CD14-positive monocyte (primary cell): ENCODE results near the gene CAPN9. TPM values are rescaled to one million over a fixed set of nuclear protein-coding genes. Genes with fewer than 3 reads are reported as not detected.

Source experiments
- DNase-seq, 3 donors: peaks; one replicate each; pipeline ENCODE4 v3.0.0-alpha.2; 2011 to 2022
- H2AFZ ChIP-seq: 2 replicates; pipeline ENCODE4 v1.6.0; 2012; ENCODE audit warnings: mild to moderate bottlenecking, low read depth, low read length, inconsistent platforms; ENCODE audit not compliant: insufficient read depth, poor library complexity, severe bottlenecking
- H3K27ac ChIP-seq, 2 donors: 1 replicate in 1 of 2; 2 replicates in 1 of 2; pipeline ENCODE4 v1.5.1; 2012 to 2013; ENCODE audit warnings: low read length in 2 of 2, control low read depth in 1 of 2, inconsistent platforms in 1 of 2, low read depth in 1 of 2, mild to moderate bottlenecking in 1 of 2
- H3K27me3 ChIP-seq, 2 donors: one replicate each; pipeline versions ENCODE4 v1.6.0 to v1.6.1; 2011 to 2013; ENCODE audit warnings: low read length in 2 of 2; ENCODE audit not compliant: control insufficient read depth in 2 of 2, insufficient read depth in 2 of 2
- H3K36me3 ChIP-seq, 2 donors: replicated peaks in 1 of 2; 1 replicate in 1 of 2; 2 replicates in 1 of 2; pipeline versions ENCODE4 v1.5.1 to v1.6.1; 2012 to 2013; ENCODE audit warnings: low read length in 2 of 2, control low read depth in 1 of 2, inconsistent platforms in 1 of 2, mild to moderate bottlenecking in 1 of 2; ENCODE audit not compliant: insufficient read depth in 2 of 2, control insufficient read depth in 1 of 2
- H3K4me1 ChIP-seq, 2 donors: 1 replicate in 1 of 2; 2 replicates in 1 of 2; pipeline versions ENCODE4 v1.5.1 to v1.6.1; 2012 to 2013; ENCODE audit warnings: low read length in 2 of 2, control low read depth in 1 of 2, inconsistent platforms in 1 of 2, mild to moderate bottlenecking in 1 of 2, moderate library complexity in 1 of 2; ENCODE audit not compliant: insufficient read depth in 2 of 2, control insufficient read depth in 1 of 2
- H3K4me2 ChIP-seq: replicated peaks from 2 replicates; pipeline ENCODE3; 2012; ENCODE audit warnings: low read length, moderate library complexity, mild to moderate bottlenecking; ENCODE audit not compliant: poor library complexity, severe bottlenecking; ENCODE audit errors: extremely low read depth
- H3K4me3 ChIP-seq, 3 experiments: fragments of 200-600 bp in 1 of 3; sonication (generic) in 1 of 3; replicated peaks in 1 of 3; 1 replicate in 2 of 3; 2 replicates in 1 of 3; pipeline ENCODE4 v1.5.1; 2011 to 2013; ENCODE audit warnings: low read length in 3 of 3, mild to moderate bottlenecking in 3 of 3, control low read depth in 2 of 3, low read depth in 2 of 3, inconsistent platforms in 1 of 3, moderate library complexity in 1 of 3
- H3K79me2 ChIP-seq: 2 replicates; pipeline ENCODE4 v1.6.0; 2012; ENCODE audit warnings: mild to moderate bottlenecking, control low read depth, inconsistent platforms, low read length, moderate library complexity; ENCODE audit not compliant: insufficient read depth
- H3K9ac ChIP-seq: 2 replicates; pipeline ENCODE4 v1.6.0; 2017; ENCODE audit warnings: low read length, mild to moderate bottlenecking; ENCODE audit not compliant: insufficient read depth, poor library complexity, severe bottlenecking
- H3K9me3 ChIP-seq, 2 donors: replicated peaks in 1 of 2; 1 replicate in 1 of 2; 2 replicates in 1 of 2; pipeline versions ENCODE4 v1.5.1 to v1.6.1; 2012 to 2013; ENCODE audit warnings: low read length in 2 of 2, control low read depth in 1 of 2; ENCODE audit not compliant: control insufficient read depth in 1 of 2, insufficient read depth in 1 of 2
- H4K20me1 ChIP-seq: 2 replicates; pipeline ENCODE4 v1.6.0; 2012; ENCODE audit warnings: mild to moderate bottlenecking, low read length, control low read depth, moderate library complexity; ENCODE audit not compliant: insufficient read depth
- H3K27ac Mint-ChIP-seq, 7 donors: one replicate each; pipeline ENCODE4 v1.8.0; 2020; ENCODE audit warnings: mild to moderate bottlenecking in 7 of 7, mixed read lengths in 7 of 7, moderate library complexity in 6 of 7, inconsistent platforms in 2 of 7
- H3K27me3 Mint-ChIP-seq, 3 donors: one replicate each; pipeline ENCODE4 v1.8.0; 2021 to 2022; ENCODE audit warnings: low read depth in 3 of 3, mild to moderate bottlenecking in 3 of 3, mixed read lengths in 3 of 3, moderate library complexity in 3 of 3, inconsistent platforms in 1 of 3
- H3K36me3 Mint-ChIP-seq, 2 donors: one replicate each; pipeline ENCODE4 v1.8.0; 2020; ENCODE audit warnings: mixed read lengths in 2 of 2, inconsistent platforms in 1 of 2, mild to moderate bottlenecking in 1 of 2
- H3K4me1 Mint-ChIP-seq: one replicate; pipeline ENCODE4 v1.8.0; 2020; ENCODE audit warnings: mild to moderate bottlenecking, mixed read lengths
- H3K4me3 Mint-ChIP-seq, 2 donors: one replicate each; pipeline ENCODE4 v1.8.0; 2020; ENCODE audit warnings: mild to moderate bottlenecking in 2 of 2, mixed read lengths in 2 of 2, moderate library complexity in 1 of 2
- H3K9me3 Mint-ChIP-seq, 7 donors: one replicate each; pipeline ENCODE4 v1.8.0; 2020 to 2022; ENCODE audit warnings: mixed read lengths in 7 of 7, mild to moderate bottlenecking in 6 of 7, moderate library complexity in 6 of 7, inconsistent platforms in 2 of 7
- CTCF ChIP-seq: fragments of 200-600 bp; IDR thresholded peaks from one replicate; pipeline ENCODE4 v1.8.0; 2022; ENCODE audit warnings: antibody characterized with exemption, mild to moderate bottlenecking
- WGBS: methylation state at CpG from one replicate; pipeline ENCODE4 v1.1.5; 2013; ENCODE audit warnings: missing lambda C conversion rate; ENCODE audit not compliant: insufficient coverage; 5-methylcytosine and 5-hydroxymethylcytosine counted together
- intact Hi-C, 2 donors: fragments of 100-400 bp; cut with micrococcal nuclease; formaldehyde crosslinking; loops; one replicate each; pipeline versions ENCODE4 v1.15.0 to v1.15.1; 2023
- polyA plus RNA-seq, 3 donors: library from polyadenylated mRNA; depleted of rRNA in 1 of 3; unstranded in 2 of 3; stranded (reverse) in 1 of 3; fragments of 300-500 nt in 2 of 3; fragments of >200 nt in 1 of 3; fragmentation: Illumina TruSeq in 2 of 3; gene quantifications; 1 replicate in 2 of 3; 2 replicates in 1 of 3; pipeline ENCODE4 v1.2.3, GENCODE V29; 2012 to 2021

CAPN9 gene
- polyA plus RNA-seq, 3 donors: not detected

DNA sequence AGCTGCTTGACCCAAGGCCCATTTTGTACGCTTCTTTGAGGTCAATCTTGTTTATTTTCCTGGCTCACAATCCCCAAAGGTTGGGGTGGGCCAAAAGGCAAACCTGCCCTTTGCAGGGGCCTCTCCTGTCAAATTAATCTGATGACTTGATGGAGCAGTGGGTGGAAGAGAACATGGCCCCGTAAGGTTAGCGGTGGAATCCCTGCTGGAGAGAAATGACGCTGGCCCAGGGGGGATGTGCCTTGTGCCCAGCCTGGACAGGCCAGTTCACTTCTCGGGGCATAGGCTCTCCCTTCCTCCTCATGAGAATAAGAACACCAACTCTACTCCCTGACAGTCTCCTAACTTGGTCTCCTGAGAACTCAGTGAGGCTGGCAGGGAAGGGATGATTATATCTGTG is 80.6 kb downstream of the CAPN9 start:
- 90% methylated on average over 1 of the region's 5 CpGs for WGBS
- peaks cover 4 to 6% (median 4%) of the 10 kb centered on the region in 3 donors for H3K27me3 Mint-ChIP-seq

GRCh38 chr1:230828421-230828820 is 81.2 kb downstream of the CAPN9 start:
- 94% methylated on average over 3 of the region's 4 CpGs for WGBS
- Histone ChIP-seq H3K4me2 (no peak overlapping the region), H2AFZ (no peak overlapping the region), H3K4me1 (peaks cover 14 to 16% of the 10 kb centered on the region in 2 donors), H3K4me3 (no peak overlapping the region), H3K27me3 (no peaks in the 10 kb centered on the region), H3K9me3 (no peaks in the 10 kb centered on the region), H3K79me2 (no peaks in the 10 kb centered on the region), H3K27ac (no peak overlapping the region), H4K20me1 (no peaks in the 10 kb centered on the region), H3K36me3 (no peaks in the 10 kb centered on the region), H3K9ac (no peak overlapping the region)
- TF ChIP-seq CTCF: no peak
- intact Hi-C loops: no loop called here
- Mint-ChIP-seq H3K27ac (no peak overlapping the region), H3K9me3 (peaks cover 0 to 10% (median 7%) of the 10 kb centered on the region in 7 donors), H3K4me1 (peaks cover 18% of the 10 kb centered on the region), H3K36me3 (no peaks in the 10 kb centered on the region), H3K27me3 (peaks cover 4 to 7% (median 4%) of the 10 kb centered on the region in 3 donors), H3K4me3 (no peak overlapping the region)
- DNase-seq: no peak

More for the DNA sequence above, 80.6 kb downstream of the CAPN9 start:
- H3K9me3 Mint-ChIP-seq: peaks cover 0 to 10% (median 5%) of the 10 kb centered on the region in 7 donors
- Histone ChIP-seq H3K4me1 (peaks cover 14 to 16% of the 10 kb centered on the region in 2 donors), H3K9ac (no peak overlapping the region), H3K9me3 (no peaks in the 10 kb centered on the region), H3K4me3 (no peak overlapping the region), H3K36me3 (no peaks in the 10 kb centered on the region), H3K27me3 (no peaks in the 10 kb centered on the region), H4K20me1 (no peaks in the 10 kb centered on the region), H3K79me2 (no peaks in the 10 kb centered on the region), H2AFZ (no peak overlapping the region), H3K4me2 (no peak overlapping the region), H3K27ac (no peak overlapping the region)
- peaks cover 18% of the 10 kb centered on the region for H3K4me1 Mint-ChIP-seq
- no peak overlapping the region for H3K4me3 Mint-ChIP-seq
- TF ChIP-seq CTCF: no peak
- no peak for DNase-seq
- H3K36me3 Mint-ChIP-seq: no peaks in the 10 kb centered on the region
- no peak overlapping the region for H3K27ac Mint-ChIP-seq
- intact Hi-C loops: no loop called here
